Measurements from ENCODE around the gene TIAM2.

DNA sequence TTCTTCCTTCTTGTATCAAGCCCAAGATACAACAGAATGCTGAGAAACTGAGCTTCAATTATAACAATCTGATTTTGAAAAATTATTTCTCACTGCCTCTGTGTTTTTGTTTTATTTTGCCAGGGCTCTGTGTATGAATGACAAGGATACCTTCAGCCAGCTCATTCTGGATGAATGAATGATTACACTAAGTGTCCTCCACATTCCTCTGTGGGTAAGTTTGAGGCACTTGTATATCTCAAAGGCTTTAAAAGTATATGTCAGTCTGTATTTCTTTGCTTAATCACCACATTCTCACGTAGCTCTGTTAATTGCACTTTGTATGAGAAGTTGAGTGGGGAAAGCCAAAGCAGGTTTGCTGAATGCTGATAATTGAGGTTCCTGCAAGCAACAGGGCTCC, 95.1 kb downstream of the TIAM2 start:
- TF ChIP-seq POLR2AphosphoS5 (IDR thresholded peaks at IDR 0.05; ENCODE audit: borderline replicate concordance, low read depth, low read length) (no peak), EZH2 (IDR thresholded peaks at IDR 0.05) (no peak), FOXP2 (optimal IDR thresholded peaks at IDR 0.05; ENCODE audit: control extremely low read depth, extremely low read length, insufficient read depth) (no peak)
